Astrocyte of the spinal cord (primary cell): ENCODE results near the gene SLIT3.

Experiments used
- DNase-seq: peaks from one replicate; pipeline ENCODE4 v3.0.0; 2011; ENCODE audit warnings: low read depth, low spot score
- H3K4me3 ChIP-seq: 2 replicates; pipeline ENCODE4 v1.5.1; 2011; ENCODE audit warnings: low read depth, mild to moderate bottlenecking, low read length, moderate library complexity
- CTCF ChIP-seq: IDR thresholded peaks from 2 replicates; pipeline ENCODE4 v1.5.1; 2012; ENCODE audit warnings: low read depth, mild to moderate bottlenecking, low read length, inconsistent platforms
- in situ Hi-C: cut with HindIII; loops from 2 replicates; pipeline ENCODE4 v1.10.0; 2017; ENCODE audit warnings: low sequenced_read_pairs

Gene SLIT3

GRCh38 chr5:168974082-168974481, 326.9 kb downstream of the SLIT3 start:
- in situ Hi-C loops = no loop called here
- no peak for DNase-seq
- no peak overlapping the region for H3K4me3 ChIP-seq
- TF ChIP-seq CTCF = no peak

GRCh38 chr5:168972731-168973130, 328.2 kb downstream of the SLIT3 start:
- in situ Hi-C loops = no loop called here
- DNase-seq = no peak
- no peak for TF ChIP-seq CTCF
- H3K4me3 ChIP-seq = no peak overlapping the region

- H3K4me3 ChIP-seq = no peak overlapping the region
- in situ Hi-C loops = no loop called here
- no peak for DNase-seq
- no peak for TF ChIP-seq CTCF
Observed at GRCh38 chr5:168971100-168971499, 329.8 kb downstream of the SLIT3 start.

GRCh38 chr5:168969326-168969886, 331.5 kb downstream of the SLIT3 start:
- in situ Hi-C loops = no loop called here
- H3K4me3 ChIP-seq = no peak overlapping the region
- no peak for DNase-seq
- no peak for TF ChIP-seq CTCF

- DNase-seq = no peak
- TF ChIP-seq CTCF = no peak
- in situ Hi-C loops = no loop called here
- no peak overlapping the region for H3K4me3 ChIP-seq
Observed at GRCh38 chr5:168967882-168968620, 332.9 kb downstream of the SLIT3 start.

- in situ Hi-C loops = no loop called here
- TF ChIP-seq CTCF = no peak
Observed at GRCh38 chr5:168965638-168966037, 335.3 kb downstream of the SLIT3 start.

More at GRCh38 chr5:168965638-168966037, 335.3 kb downstream of the SLIT3 start:
- DNase-seq = no peak
- H3K4me3 ChIP-seq = no peak overlapping the region
